Motor neuron (in vitro differentiated cells): Measurements from ENCODE around the gene MAGI1. TPM values are rescaled to one million over a fixed set of nuclear protein-coding genes. Genes with fewer than 3 reads are reported as not detected.
A peak's percentile ranks its signal among the peaks of the same experiment; 100 is the strongest.
"Not testable (repeated sequence)": the region's sequence is repeated elsewhere in the genome, so short reads cannot be mapped to it uniquely, and the experiment has no call there.

Experiments used
- ATAC-seq, 8 experiments: fragments of 200-7000 bp; cut with Tn5 transposase; replicated peaks in 6 of 8; 2 replicates each; pipeline ENCODE4 v1.8.0; 2021; ENCODE audit warnings: mild to moderate bottlenecking in 8 of 8, moderate library complexity in 8 of 8
- H3K27ac ChIP-seq, 2 donors: fragments of 250-450 bp; sonication (Bioruptor Pico); 2 replicates each; pipeline ENCODE4 v1.9.0; 2021; ENCODE audit warnings: antibody characterized with exemption in 2 of 2, mild to moderate bottlenecking in 2 of 2, moderate library complexity in 1 of 2
- H3K4me1 ChIP-seq, 2 donors: fragments of 250-450 bp; sonication (Bioruptor Pico); replicated peaks in 1 of 2; 2 replicates each; pipeline ENCODE4 v1.6.1; 2021; ENCODE audit warnings: antibody characterized with exemption in 2 of 2, mild to moderate bottlenecking in 2 of 2, moderate library complexity in 1 of 2
- H3K4me3 ChIP-seq, 5 donors: fragments of 250-450 bp; sonication (Bioruptor Pico); 2 replicates each; pipeline ENCODE4 v1.9.0; 2021; ENCODE audit warnings: antibody characterized with exemption in 5 of 5, mild to moderate bottlenecking in 5 of 5, moderate library complexity in 4 of 5
- WGBS, 10 experiments: fragments of 450-650 bp; shearing (Covaris generic); methylation state at CpG; one replicate each; pipeline ENCODE4 v1.0.0; 2022; 5-methylcytosine and 5-hydroxymethylcytosine counted together
- in situ Hi-C, 9 experiments: fragments of 400-800 bp; cut with MboI; loops; one replicate each; pipeline ENCODE4 v1.15.0; 2021; ENCODE audit warnings: low sequenced_read_pairs in 9 of 9, low pct_unique_long_range_greater_than_20kb in 2 of 9; ENCODE audit not compliant: unreplicated experiment in 9 of 9
- total RNA-seq, 8 experiments: library from RNA; unstranded; fragments of 300-600 nt; gene quantifications; 2 replicates each; pipeline versions ENCODE4 v1.2.3 to v1.2.4, GENCODE V29; 2022

The MAGI1 gene
- total RNA-seq, 8 experiments from 2014 or later: 25.3 to 66.3 (median 38.2) TPM

GRCh38 chr3:66036586-66037148, 2.1 kb downstream of the MAGI1 start:
- no peak for ATAC-seq
- Histone ChIP-seq H3K4me1 (peaks cover 7 to 8% of the 10 kb centered on the region in 2 donors), H3K27ac (no peak overlapping the region), H3K4me3 (peak overlapping the region in 4 of 5 donors; percentile 52 to 68 (median 60))
- in situ Hi-C loops: no loop called here
- 10 to 90% (median 35%) methylated on average over 1 to 5 of the region's 9 CpGs; no CpG with 5 or more reads in 2 of the 10 experiments for WGBS, 10 experiments

GRCh38 chr3:66035763-66036477, 2.8 kb downstream of the MAGI1 start:
- no peak for ATAC-seq
- in situ Hi-C loops: no loop called here
- peaks cover 7 to 8% of the 10 kb centered on the region in 2 donors for H3K4me1 ChIP-seq
- no peak overlapping the region for H3K4me3 ChIP-seq
- WGBS, 10 experiments: 0 to 87% (median 57%) methylated on average over 1 to 5 of the region's 5 CpGs
- H3K27ac ChIP-seq: no peak overlapping the region

GRCh38 chr3:66033241-66034138, 5.2 kb downstream of the MAGI1 start:
- Histone ChIP-seq H3K27ac (no peak overlapping the region), H3K4me3 (no peak overlapping the region), H3K4me1 (peaks cover 7 to 8% of the 10 kb centered on the region in 2 donors)
- WGBS, 10 experiments: 14 to 93% (median 85%) methylated on average over 1 to 3 of the region's 3 CpGs; no CpG with 5 or more reads in 2 of the 10 experiments
- in situ Hi-C loops: no loop called here
- ATAC-seq: no peak

- no peak overlapping the region for H3K4me3 ChIP-seq
- ATAC-seq: no peak
- WGBS, 10 experiments: 76 to 98% (median 86%) methylated on average over 3 to 6 of the region's 6 CpGs; no CpG with 5 or more reads in 1 of the 10 experiments
- in situ Hi-C loops: no loop called here
- H3K27ac ChIP-seq: no peak overlapping the region
- H3K4me1 ChIP-seq: peaks cover 4 to 7% of the 10 kb centered on the region in 2 donors
Measured at GRCh38 chr3:66031102-66031698, 7.5 kb downstream of the MAGI1 start.

DNA sequence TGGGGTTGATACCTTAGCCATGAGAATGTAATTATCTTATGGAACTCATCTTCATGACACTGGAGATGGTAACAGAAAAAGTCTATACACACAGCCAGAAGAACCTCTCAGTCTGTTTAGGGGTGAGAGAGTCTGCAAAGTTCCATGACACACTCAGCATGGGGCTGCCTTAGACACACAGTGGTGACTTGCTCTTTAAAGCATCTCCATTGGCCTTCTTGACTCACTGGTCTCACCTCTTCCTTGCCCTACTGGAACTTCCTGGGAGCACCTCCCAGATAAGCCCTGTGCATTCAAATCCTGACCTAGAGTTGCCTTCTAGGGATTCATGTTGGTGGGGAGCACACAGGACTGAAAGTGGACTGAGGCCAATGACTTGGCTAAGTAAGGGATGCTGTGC, 9.3 kb downstream of the MAGI1 start:
- in situ Hi-C loops: no loop called here
- Histone ChIP-seq H3K27ac (no peak overlapping the region), H3K4me3 (no peak overlapping the region), H3K4me1 (no peaks in the 10 kb centered on the region)
- ATAC-seq: no peak

GRCh38 chr3:66029014-66029413, 9.7 kb downstream of the MAGI1 start:
- H3K27ac ChIP-seq: no peak overlapping the region
- H3K4me1 ChIP-seq: no peaks in the 10 kb centered on the region
- 42 to 100% (median 86%) methylated on average over 3 to 5 of the region's 5 CpGs; no CpG with 5 or more reads in 3 of the 10 experiments for WGBS, 10 experiments
- H3K4me3 ChIP-seq: no peak overlapping the region
- in situ Hi-C loops: no loop called here
- ATAC-seq: no peak

GRCh38 chr3:66028457-66028856, 10.3 kb downstream of the MAGI1 start:
- Histone ChIP-seq H3K4me3 (no peak overlapping the region), H3K27ac (no peak overlapping the region), H3K4me1 (no peaks in the 10 kb centered on the region)
- in situ Hi-C loops: no loop called here
- ATAC-seq: no peak
- 80 to 100% (median 86%) methylated on average over 1 to 11 of the region's 12 CpGs; no CpG with 5 or more reads in 3 of the 10 experiments for WGBS, 10 experiments

DNA sequence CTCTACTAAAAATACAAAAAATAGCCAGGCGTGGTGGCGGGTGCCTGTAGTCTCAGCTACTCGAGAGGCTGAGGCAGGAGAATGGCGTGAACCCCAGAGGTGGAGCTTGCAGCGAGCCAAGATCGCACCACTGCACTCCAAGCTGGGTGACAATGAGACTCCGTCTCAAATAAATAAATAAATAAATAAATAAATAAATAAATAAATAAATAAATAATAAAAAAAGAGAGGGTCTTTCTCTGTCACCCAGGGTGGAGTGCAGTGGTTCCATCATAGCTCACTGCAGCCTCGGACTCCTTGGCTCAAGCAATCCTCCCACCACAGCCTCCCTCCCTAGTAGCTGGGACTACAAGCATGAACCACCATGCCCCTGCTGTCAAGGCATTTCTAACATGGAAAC, 11.6 kb downstream of the MAGI1 start:
- H3K4me3 ChIP-seq, ATAC-seq, H3K27ac ChIP-seq, H3K4me1 ChIP-seq, in situ Hi-C loops: not testable (repeated sequence)
- WGBS, 10 experiments: 94 to 100% (median 100%) methylated on average over 1 to 4 of the region's 8 CpGs; no CpG with 5 or more reads in 4 of the 10 experiments

DNA sequence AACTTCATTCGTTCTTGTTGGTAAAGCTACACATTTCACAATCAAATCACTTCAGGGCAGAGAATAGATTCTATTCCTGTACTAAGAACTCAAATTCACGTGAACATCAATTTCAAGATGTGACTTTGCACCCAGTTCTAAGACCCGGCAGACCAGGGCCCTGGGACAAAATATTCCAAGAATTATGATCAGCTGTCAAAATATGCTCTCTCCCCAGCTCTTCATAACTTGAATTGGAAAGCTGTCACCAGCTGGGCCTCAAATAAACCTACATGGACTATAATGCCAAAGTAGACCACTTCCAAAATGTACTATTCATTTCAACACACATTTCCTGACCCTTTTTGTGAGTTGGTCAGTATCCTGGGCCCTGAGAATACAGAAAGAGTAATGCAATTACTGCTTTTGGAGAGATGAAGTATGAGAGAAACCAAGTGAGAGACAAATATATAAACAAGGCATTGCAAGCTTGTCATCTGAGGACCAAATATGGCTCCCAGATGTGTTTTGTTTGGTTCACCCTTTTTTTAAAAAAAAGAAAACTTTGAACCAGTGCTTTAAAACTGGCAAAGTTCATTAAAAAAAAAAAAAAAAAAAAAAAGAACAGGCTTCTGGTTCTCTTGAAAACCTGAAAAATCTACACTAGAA, 14.9 kb downstream of the MAGI1 start:
- no peaks in the 10 kb centered on the region for H3K4me1 ChIP-seq
- in situ Hi-C loops: no loop called here
- 0 to 100% (median 86%) methylated on average over 1 to 3 of the region's 3 CpGs; no CpG with 5 or more reads in 1 of the 10 experiments for WGBS, 10 experiments
- H3K27ac ChIP-seq: no peak overlapping the region
- no peak overlapping the region for H3K4me3 ChIP-seq
- no peak for ATAC-seq

- WGBS, 10 experiments: 0 to 92% (median 57%) methylated on average over 1 to 2 of the region's 2 CpGs; no CpG with 5 or more reads in 3 of the 10 experiments
Measured at GRCh38 chr3:66023229-66023628, 15.5 kb downstream of the MAGI1 start.

DNA sequence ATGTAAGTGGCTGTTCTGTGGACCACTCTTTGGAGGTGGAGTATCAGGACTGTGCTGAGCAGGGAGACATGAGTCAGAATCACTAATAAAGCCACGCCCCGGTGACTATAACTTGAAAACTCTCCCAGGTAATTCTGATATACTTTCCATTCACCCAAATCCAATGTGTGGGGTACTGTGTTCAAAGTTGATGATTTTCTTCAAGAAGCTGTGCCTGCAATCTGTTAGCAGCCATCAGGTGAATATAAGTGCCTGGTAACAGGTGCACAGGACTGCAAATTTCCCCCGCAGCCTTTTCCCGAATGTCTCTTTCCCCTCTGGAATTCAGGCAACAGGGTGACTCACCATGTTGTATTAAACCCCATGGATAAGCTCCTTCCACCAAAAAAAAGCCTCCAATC, 17.0 kb downstream of the MAGI1 start:
- ATAC-seq: peak in 2 of 8 experiments; percentile 46 to 76
- in situ Hi-C loops: no loop called here
- H3K4me3 ChIP-seq: no peak overlapping the region
- no peak overlapping the region for H3K27ac ChIP-seq
- 60 to 100% (median 83%) methylated on average over 1 to 4 of the region's 4 CpGs; no CpG with 5 or more reads in 5 of the 10 experiments for WGBS, 10 experiments
- no peaks in the 10 kb centered on the region for H3K4me1 ChIP-seq

More at GRCh38 chr3:66023229-66023628, 15.5 kb downstream of the MAGI1 start:
- ATAC-seq: peak in 2 of 8 experiments; percentile 37 to 77
- Histone ChIP-seq H3K4me1 (no peaks in the 10 kb centered on the region), H3K4me3 (no peak overlapping the region), H3K27ac (no peak overlapping the region)
- in situ Hi-C loops: no loop called here

GRCh38 chr3:66019896-66020295, 18.8 kb downstream of the MAGI1 start:
- no peak overlapping the region for H3K4me3 ChIP-seq
- H3K27ac ChIP-seq: no peak overlapping the region
- WGBS, 10 experiments: 14 to 100% (median 63%) methylated on average over 1 to 6 of the region's 8 CpGs; no CpG with 5 or more reads in 4 of the 10 experiments
- in situ Hi-C loops: no loop called here
- H3K4me1 ChIP-seq: peaks cover 0 to 3% of the 10 kb centered on the region in 2 donors
- no peak for ATAC-seq
